Lower lobe of right lung (tissue), 2 donors: Measurements from ENCODE around the gene SNX24. TPM values are rescaled to one million over a fixed set of nuclear protein-coding genes. Genes with fewer than 3 reads are reported as not detected.
A peak's percentile ranks its signal among the peaks of the same experiment; 100 is the strongest.

Experiments used
- ATAC-seq, 2 donors: fragments of 200-7000 bp; cut with Tn5 transposase; one replicate each; pipeline ENCODE4 v1.9.1; 2020 to 2022; ENCODE audit warnings: mild to moderate bottlenecking in 2 of 2, moderate library complexity in 2 of 2
- DNase-seq: peaks from one replicate; pipeline ENCODE4 v3.0.0-alpha.2; 2020
- H3K27ac ChIP-seq: fragments of 200-600 bp; one replicate; pipeline ENCODE4 v1.8.0; 2022
- H3K27me3 ChIP-seq: fragments of 200-600 bp; one replicate; pipeline ENCODE4 v1.8.0; 2022; ENCODE audit warnings: low read depth
- H3K36me3 ChIP-seq: fragments of 200-600 bp; one replicate; pipeline ENCODE4 v1.8.0; 2022; ENCODE audit warnings: mild to moderate bottlenecking
- H3K4me1 ChIP-seq: fragments of 200-600 bp; one replicate; pipeline ENCODE4 v1.8.0; 2022
- H3K4me3 ChIP-seq: fragments of 200-600 bp; one replicate; pipeline ENCODE4 v1.8.0; 2022; ENCODE audit warnings: mild to moderate bottlenecking
- H3K9me3 ChIP-seq: fragments of 200-600 bp; one replicate; pipeline ENCODE4 v1.8.0; 2022
- intact Hi-C: fragments of 100-400 bp; cut with DNase I; formaldehyde crosslinking; loops from one replicate; pipeline ENCODE4 v1.11.0; 2022
- total RNA-seq: library from RNA; stranded (reverse); fragmentation: NEBNext Ultra II Directional; extraction: Animal tissue kit (Norgen Biotek cat#: 25700); gene quantifications from one replicate; pipeline ENCODE4 v1.2.1, GENCODE V29; 2021
- TF ChIP-seq, protein P1 (sequence below): fragments of 200-600 bp; IDR thresholded peaks from one replicate; pipeline ENCODE4 v1.8.0; 2022; ENCODE audit warnings: antibody characterized with exemption, mild to moderate bottlenecking
- donor health status: DM: no; HTN: yes; CAD: no; lungs with severe emphysema.

Gene SNX24
- total RNA-seq, 1 donor from 2014 or later, result 26.7 TPM

DNA sequence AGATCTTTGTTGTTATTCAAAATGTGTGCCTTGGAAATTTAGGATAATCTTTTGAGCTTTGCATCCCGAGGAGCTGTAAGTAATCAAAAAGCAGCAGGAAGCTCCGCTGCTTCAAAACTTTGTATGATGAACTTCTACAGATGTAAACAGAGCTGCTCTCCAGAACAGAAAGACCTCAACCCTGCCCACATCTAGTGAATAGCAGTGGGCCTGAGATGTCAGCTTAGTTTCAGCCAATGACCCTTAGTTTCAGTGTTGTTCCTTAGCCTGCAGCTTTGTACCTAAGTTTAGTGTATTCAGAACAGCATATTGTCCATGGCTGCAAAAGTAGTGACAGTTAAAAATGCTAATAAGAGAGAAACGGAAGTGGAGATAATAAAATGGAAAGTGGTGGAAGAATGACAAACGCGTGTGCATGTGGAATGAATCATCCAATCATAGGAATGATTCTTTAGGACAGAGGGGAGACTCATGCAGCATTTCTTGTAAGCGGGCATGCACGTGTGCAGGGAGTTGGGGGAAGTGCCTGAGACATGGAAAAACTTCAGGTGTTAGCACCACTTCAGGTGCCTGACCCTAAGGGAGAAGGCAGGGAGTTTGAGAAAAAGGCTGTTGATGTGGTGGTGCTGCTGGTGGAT, 24.9 kb downstream of the SNX24 start:
- TF ChIP-seq, protein P1, sequence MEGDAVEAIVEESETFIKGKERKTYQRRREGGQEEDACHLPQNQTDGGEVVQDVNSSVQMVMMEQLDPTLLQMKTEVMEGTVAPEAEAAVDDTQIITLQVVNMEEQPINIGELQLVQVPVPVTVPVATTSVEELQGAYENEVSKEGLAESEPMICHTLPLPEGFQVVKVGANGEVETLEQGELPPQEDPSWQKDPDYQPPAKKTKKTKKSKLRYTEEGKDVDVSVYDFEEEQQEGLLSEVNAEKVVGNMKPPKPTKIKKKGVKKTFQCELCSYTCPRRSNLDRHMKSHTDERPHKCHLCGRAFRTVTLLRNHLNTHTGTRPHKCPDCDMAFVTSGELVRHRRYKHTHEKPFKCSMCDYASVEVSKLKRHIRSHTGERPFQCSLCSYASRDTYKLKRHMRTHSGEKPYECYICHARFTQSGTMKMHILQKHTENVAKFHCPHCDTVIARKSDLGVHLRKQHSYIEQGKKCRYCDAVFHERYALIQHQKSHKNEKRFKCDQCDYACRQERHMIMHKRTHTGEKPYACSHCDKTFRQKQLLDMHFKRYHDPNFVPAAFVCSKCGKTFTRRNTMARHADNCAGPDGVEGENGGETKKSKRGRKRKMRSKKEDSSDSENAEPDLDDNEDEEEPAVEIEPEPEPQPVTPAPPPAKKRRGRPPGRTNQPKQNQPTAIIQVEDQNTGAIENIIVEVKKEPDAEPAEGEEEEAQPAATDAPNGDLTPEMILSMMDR, result no peak
- Histone ChIP-seq H3K4me3 (no peak overlapping the region), H3K36me3 (peaks cover 4% of the 10 kb centered on the region), H3K4me1 (peaks cover 13% of the 10 kb centered on the region), H3K27me3 (no peaks in the 10 kb centered on the region), H3K27ac (no peak overlapping the region), H3K9me3 (no peaks in the 10 kb centered on the region)
- ATAC-seq (no peak), DNase-seq (no peak)
- intact Hi-C loops, result no loop called here

DNA sequence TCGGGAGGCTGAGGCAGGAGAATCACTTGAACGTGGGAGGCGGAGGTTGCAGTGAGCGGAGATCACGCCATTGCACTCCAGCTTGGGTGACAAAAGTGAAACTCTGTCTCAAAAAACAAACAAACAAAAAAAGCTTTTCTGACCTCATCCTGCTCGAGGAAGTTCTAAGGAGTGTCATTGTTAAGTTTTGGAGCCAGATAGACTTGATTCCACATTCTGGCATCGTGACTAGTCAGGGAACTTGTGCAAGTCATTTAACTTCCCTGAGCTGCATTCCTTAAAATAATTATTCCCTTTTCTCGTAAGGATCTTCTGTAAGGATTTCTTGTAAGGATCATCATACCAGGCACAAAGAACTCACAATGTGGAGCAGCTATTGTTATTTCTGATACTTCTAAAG, 26.2 kb downstream of the SNX24 start:
- H3K9me3 ChIP-seq, result no peaks in the 10 kb centered on the region
- no peak for DNase-seq

DNA sequence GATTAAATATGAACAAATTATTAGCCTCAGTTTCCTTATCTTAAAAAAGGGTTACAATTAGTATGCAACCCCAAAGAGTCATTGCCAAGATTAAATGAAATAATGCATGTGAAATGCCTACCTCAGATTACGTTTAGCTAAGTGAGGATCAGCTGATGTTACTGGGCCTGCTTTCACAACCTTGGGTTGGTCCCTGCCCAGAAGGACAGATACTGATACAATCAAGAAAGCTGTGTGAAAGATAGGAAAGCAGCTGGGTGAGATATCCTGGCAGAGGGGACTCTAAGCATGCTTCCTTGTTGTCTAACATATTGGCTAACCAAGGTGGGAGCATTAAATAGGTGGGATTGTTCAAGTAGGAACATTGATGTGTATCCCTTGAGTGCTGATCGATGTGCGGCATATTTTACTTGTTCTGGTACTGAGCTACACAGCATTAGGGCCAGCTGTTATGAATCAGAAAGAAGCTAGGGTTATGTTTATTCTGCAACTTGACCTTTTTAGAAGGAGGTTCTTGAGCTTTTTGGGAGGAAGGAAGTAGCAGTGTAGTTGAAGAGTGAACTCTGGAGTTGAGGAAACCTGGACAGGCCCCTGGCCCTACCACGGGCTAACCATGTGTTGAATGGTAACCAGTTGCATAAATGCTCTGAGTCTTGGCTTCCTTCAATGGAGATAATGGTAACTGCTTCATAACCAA, 28.9 kb downstream of the SNX24 start:
- no peaks in the 10 kb centered on the region for H3K27me3 ChIP-seq
- DNase-seq (no peak), ATAC-seq (peak; percentile 57 to 61)
- H3K27ac ChIP-seq, result no peak overlapping the region
- H3K4me3 ChIP-seq, result no peak overlapping the region
- TF ChIP-seq, protein P1, result no peak
- H3K36me3 ChIP-seq, result no peaks in the 10 kb centered on the region
- peaks cover 13% of the 10 kb centered on the region for H3K4me1 ChIP-seq
- H3K9me3 ChIP-seq, result no peaks in the 10 kb centered on the region
- intact Hi-C loops, result no loop called here

More for the DNA sequence above, 26.2 kb downstream of the SNX24 start:
- Histone ChIP-seq H3K4me3 (no peak overlapping the region), H3K27ac (no peak overlapping the region), H3K27me3 (no peaks in the 10 kb centered on the region), H3K4me1 (peaks cover 13% of the 10 kb centered on the region), H3K36me3 (peaks cover 4% of the 10 kb centered on the region)
- TF ChIP-seq, protein P1, result no peak
- ATAC-seq, result no peak
- intact Hi-C loops, result no loop called here

DNA sequence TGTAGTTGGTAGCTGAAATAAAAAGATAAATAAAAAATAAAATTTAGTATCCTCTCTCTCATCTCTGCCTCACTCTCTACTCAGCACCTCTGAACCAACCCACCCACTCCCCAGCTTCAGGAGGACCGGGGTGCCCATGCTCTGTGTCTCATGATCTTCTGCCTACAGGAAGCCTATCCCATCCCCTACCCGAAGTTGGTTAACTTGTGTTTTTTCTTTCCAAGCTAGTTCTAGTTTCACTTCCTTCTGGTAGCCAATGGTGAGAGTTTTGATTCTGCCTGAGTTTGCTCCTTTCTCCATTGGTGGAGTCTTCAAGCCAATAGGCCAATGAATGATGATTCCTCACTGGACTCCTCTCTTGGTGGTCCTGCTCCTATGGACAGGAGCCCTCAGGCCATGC, 32.1 kb downstream of the SNX24 start:
- no peaks in the 10 kb centered on the region for H3K36me3 ChIP-seq
- DNase-seq (no peak), ATAC-seq (peak in 1 of 2 donors; percentile 41)
- TF ChIP-seq, protein P1, result no peak
- H3K27ac ChIP-seq, result no peak overlapping the region
- H3K9me3 ChIP-seq, result no peaks in the 10 kb centered on the region
- intact Hi-C loops, result no loop called here
- no peaks in the 10 kb centered on the region for H3K27me3 ChIP-seq
- H3K4me3 ChIP-seq, result no peak overlapping the region
- peaks cover 13% of the 10 kb centered on the region for H3K4me1 ChIP-seq

GRCh38 chr5:122879076-122879475, 33.7 kb downstream of the SNX24 start:
- TF ChIP-seq, protein P1, result no peak
- peaks cover 12% of the 10 kb centered on the region for H3K4me1 ChIP-seq
- no peaks in the 10 kb centered on the region for H3K36me3 ChIP-seq
- DNase-seq, result no peak
- no peaks in the 10 kb centered on the region for H3K27me3 ChIP-seq
- no peak for ATAC-seq
- H3K9me3 ChIP-seq, result no peaks in the 10 kb centered on the region
- no peak overlapping the region for H3K4me3 ChIP-seq
- no peak overlapping the region for H3K27ac ChIP-seq
- intact Hi-C loops, result no loop called here
